GM19099 (cell line): ENCODE results near the gene MRPL36.

Experiments used
- POLR2A ChIP-seq: IDR thresholded peaks from 3 replicates; pipeline ENCODE4 v1.6.1; 2011; ENCODE audit warnings: low read depth; ENCODE audit not compliant: insufficient read length; ENCODE audit errors: extremely low read depth

MRPL36 gene

GRCh38 chr5:1793966-1794900 is 5.4 kb downstream of the MRPL36 start:
- no peak for TF ChIP-seq POLR2A

DNA sequence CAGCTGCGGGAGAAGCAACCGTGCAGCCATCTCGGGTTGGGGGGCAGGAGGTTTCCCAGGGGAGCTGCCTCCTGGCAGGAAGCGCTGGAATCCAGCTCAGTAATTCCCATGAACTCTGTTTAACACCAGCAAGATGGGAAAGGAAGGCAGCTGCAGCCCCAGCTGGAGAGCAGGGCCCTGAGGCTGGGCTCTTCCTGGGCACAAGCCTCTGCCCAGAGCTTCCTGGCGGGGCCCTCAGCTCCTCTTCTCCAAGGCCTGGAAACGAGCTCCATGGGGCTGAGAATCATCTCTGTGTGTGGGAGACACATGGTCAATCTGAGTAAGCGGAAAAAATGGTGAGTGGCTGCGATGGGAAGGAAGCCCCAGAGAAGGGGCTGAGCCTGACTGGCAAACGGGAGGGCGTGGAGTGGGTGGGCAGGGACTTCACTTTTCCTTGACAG is 6.3 kb downstream of the MRPL36 start:
- no peak for TF ChIP-seq POLR2A

DNA sequence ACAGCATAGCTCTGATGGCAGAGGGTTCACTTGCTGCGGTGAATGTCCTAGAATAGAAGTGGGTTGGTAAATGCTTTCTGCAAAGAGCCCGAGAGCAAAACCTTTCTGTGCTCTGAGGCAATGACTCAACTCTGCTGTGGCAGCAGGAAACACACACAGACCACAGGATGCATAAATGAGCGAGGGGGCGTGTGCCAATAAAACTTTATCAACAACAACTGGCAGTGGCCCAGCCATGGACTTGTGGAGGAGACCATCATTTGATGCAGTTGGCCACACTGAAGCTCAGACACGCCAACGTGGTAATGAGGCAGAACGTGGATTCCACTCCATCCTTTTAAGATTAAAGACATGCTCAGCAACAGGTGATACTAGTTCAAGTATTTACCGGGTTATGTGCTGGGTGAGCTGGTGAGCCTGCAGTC is 6.8 kb downstream of the MRPL36 start:
- TF ChIP-seq POLR2A: no peak

DNA sequence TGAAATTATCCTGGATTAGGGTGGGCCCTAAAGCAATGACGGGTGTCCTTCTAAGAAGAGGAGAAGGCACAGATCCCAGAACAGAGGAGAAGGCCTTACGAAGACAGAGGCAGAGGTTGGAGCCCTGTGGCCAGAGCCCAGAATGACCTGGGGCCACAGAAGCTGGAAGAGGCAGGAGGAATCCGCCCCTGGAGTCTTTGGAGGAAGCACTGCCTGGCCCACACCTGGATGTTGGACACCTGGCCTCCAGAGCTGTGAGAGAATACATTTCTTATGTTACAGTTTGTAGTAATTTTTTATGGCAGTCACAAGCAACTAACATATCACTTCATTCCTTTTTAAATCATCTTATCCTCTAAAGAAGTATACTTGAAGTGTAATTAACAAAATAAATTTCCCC is 8.5 kb downstream of the MRPL36 start:
- TF ChIP-seq POLR2A: no peak

DNA sequence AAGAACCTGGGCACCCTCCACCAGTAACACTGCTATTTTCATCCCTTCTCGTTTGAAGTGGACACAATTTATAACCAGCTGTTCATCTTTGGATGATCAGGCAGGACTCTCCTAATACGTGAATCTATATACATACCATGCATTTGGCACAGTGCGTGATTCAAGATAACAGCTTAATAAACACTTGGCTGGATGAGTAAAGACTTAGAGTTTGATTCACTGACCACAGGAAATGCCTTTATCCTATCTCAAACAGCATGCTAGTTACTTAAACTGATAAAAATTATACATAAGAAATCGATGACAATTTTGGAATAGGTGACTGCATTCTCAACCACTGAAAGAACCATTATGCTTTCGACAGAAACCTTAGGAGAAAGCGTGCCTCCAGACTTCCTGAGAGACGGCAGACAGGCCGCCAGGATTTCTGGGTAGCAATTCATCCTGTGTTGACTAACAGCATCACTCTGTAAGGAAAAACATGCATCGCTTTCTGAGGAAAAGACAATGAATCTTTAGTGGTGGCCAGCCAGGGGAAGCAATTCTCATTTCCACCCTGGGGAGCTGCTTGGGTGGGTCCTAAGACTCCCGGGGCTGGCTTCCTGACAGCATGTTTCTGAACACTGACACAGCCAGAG is 9.7 kb downstream of the MRPL36 start:
- TF ChIP-seq POLR2A: no peak

DNA sequence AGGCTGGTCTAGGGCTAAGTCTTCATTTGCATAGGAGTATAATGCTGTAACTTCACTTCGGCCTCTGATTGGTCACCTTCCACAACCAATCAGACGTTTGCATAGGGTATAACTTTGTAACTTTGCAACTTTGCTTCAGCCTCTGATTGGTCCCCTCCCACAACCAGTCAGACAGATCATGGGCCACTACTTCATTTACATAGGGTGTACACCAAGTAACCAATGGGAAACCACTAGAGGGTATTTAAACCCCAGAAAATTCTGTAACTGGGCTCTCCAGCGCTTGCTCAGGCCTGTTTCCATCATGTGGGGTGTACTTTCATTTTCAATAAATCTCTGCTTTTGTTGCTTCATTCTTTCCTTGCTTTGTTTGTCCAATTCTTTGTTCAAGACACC is 10.2 kb downstream of the MRPL36 start:
- peak; percentile 23 for TF ChIP-seq POLR2A

- no peak for TF ChIP-seq POLR2A
Measured at GRCh38 chr5:1788828-1789227, 10.8 kb downstream of the MRPL36 start.

DNA sequence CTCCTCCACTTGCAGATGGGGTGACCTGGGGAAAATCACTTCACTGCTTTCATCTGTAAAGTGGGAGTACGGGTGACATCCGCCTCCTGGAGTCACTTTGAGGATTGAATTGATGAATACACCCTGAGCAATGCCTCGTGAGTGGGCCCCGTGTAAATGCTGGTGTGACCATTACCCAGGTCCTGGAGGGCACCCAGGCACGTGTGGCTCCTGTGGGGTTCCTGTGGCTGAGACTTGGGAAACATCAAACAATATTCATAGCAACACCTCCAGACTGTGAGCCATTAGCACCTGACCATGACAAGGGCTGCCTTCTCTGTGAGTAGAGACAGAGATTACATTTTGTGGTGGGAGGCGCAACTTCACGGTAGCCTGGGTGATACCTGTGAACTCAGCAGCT is 11.4 kb downstream of the MRPL36 start:
- no peak for TF ChIP-seq POLR2A

GRCh38 chr5:1787472-1788047 is 12.1 kb downstream of the MRPL36 start:
- TF ChIP-seq POLR2A: no peak

- no peak for TF ChIP-seq POLR2A
Measured at GRCh38 chr5:1786621-1787471, 12.8 kb downstream of the MRPL36 start.

GRCh38 chr5:1785984-1786383 is 13.7 kb downstream of the MRPL36 start:
- no peak for TF ChIP-seq POLR2A

DNA sequence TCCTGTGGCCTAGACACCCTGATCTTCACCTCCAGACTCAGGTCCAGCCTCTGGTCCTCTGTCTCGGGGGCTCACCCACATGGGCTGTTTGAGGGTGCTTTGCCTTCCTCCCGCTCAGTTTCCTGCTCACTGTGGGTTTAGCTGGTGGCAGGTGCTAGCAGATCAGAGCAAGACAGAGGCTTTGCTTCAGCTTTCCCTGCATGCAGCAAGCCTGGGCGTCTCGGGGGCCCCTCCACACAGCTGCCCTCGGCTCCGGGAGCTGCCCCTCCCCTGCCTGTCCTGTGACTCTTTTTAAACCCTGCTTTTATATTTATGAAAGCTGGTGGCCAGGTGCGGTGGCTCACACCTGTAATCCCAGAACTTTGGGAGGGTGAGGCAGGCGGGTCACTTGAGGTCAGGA is 14.6 kb downstream of the MRPL36 start:
- no peak for TF ChIP-seq POLR2A

GRCh38 chr5:1784197-1785050 is 15.2 kb downstream of the MRPL36 start:
- peak; percentile 24 for TF ChIP-seq POLR2A

DNA sequence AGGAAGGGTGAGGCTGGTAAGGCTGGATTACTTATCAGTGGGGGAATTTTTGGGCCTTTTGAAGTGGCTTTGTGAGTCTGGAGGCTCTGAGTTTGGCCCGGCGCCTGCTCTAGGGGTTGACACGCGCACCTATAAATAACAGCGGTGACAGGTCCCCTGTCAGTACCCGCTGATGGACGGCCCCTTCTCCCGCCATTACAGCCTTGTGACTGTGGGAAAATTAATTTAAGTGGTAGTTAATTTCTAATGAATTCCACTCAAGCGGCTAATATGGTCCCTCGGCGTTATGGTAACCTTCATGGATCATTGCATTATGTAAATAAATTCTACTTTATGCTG is 16.5 kb downstream of the MRPL36 start:
- no peak for TF ChIP-seq POLR2A

DNA sequence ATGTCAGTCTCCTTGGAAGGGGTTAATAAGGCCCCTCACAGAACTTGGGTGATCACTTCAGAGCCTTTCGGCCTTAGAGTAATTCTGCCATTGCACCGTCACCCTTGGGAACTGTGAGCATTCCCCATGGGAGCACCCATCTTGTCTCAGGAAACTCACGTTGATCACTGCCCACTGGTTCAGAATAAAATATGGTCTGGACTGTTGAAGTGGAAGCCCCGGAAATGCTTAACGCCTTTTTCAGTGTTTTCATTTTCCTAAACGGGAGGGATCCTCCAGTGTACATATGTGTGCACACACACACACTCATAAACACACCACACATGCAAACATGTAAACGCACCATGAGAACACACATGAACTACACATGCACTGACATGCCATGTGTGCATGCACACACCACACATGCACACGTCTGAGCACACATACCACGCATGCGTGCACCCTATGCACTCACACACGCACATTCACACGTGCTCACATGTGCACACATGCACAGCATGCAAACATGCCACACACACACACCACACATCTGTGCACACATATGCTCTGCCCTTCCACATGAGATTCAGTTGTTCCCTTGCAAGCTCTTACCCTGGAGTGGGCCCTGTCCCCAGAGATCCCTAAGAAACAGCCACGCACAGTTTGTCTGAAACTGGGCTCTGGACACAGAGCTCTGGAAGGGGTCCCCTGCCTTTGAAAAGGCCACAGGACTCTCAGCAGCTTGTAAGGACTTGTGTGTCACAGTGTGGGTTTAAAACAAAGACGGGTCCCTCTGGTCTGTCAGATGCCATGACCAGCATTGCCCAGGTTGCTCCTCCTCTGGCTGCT is 17.0 kb downstream of the MRPL36 start:
- peak; percentile 22 for TF ChIP-seq POLR2A
